Ishikawa (cell line): ENCODE measurements around the gene RIPOR2.

Experiments
- CEBPB ChIP-seq: IDR thresholded peaks from 2 replicates; pipeline ENCODE4 v1.6.1; 2012
- CREB1 ChIP-seq: IDR thresholded peaks from 2 replicates; pipeline ENCODE4 v1.6.1; 2012; ENCODE audit warnings: low read depth
- EGR1 ChIP-seq: IDR thresholded peaks from 2 replicates; pipeline ENCODE4 v1.6.1; 2012
- EP300 ChIP-seq: IDR thresholded peaks from 2 replicates; pipeline ENCODE4 v1.6.1; 2012; ENCODE audit warnings: borderline replicate concordance
- NFIC ChIP-seq: IDR thresholded peaks from 2 replicates; pipeline ENCODE4 v1.6.1; 2012
- TAF1 ChIP-seq: IDR thresholded peaks from 2 replicates; pipeline ENCODE4 v1.6.1; 2012; ENCODE audit warnings: low read depth, mild to moderate bottlenecking
- TEAD4 ChIP-seq: IDR thresholded peaks from 2 replicates; pipeline ENCODE4 v1.6.1; 2012
- YY1 ChIP-seq: IDR thresholded peaks from 2 replicates; pipeline ENCODE4 v1.6.1; 2012; ENCODE audit warnings: low read depth
- ZBTB7A ChIP-seq: IDR thresholded peaks from 2 replicates; pipeline ENCODE4 v1.6.1; 2012; ENCODE audit warnings: low read depth
- TF ChIP-seq, protein P1 (sequence below): IDR thresholded peaks from 2 replicates; pipeline ENCODE4 v1.6.1; 2012; ENCODE audit warnings: low read depth, mild to moderate bottlenecking

DNA sequence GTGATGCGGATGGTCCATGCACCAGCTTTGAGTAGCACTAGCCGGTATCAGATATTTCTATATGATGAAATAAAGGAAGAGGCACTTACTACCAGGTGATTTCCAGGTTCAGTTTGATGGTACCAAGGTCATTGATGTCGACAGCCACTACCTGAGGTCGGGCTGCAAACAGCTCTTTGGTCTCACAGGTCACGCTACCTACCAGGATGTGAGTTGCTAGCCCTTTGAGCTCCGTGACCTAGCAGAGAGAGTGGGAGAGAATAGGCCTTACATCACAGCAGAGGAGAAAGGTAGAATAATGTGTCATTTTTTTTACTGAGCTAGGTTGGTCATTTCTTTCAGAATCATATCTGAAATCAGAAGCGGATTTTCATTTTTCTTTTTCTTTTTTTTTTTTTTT lies 86.0 kb downstream of the RIPOR2 start:
- TF ChIP-seq EP300 (no peak), NFIC (no peak), TAF1 (no peak), EGR1 (no peak), YY1 (no peak), TEAD4 (no peak), CREB1 (no peak), CEBPB (no peak), ZBTB7A (no peak)
- TF ChIP-seq, protein P1, sequence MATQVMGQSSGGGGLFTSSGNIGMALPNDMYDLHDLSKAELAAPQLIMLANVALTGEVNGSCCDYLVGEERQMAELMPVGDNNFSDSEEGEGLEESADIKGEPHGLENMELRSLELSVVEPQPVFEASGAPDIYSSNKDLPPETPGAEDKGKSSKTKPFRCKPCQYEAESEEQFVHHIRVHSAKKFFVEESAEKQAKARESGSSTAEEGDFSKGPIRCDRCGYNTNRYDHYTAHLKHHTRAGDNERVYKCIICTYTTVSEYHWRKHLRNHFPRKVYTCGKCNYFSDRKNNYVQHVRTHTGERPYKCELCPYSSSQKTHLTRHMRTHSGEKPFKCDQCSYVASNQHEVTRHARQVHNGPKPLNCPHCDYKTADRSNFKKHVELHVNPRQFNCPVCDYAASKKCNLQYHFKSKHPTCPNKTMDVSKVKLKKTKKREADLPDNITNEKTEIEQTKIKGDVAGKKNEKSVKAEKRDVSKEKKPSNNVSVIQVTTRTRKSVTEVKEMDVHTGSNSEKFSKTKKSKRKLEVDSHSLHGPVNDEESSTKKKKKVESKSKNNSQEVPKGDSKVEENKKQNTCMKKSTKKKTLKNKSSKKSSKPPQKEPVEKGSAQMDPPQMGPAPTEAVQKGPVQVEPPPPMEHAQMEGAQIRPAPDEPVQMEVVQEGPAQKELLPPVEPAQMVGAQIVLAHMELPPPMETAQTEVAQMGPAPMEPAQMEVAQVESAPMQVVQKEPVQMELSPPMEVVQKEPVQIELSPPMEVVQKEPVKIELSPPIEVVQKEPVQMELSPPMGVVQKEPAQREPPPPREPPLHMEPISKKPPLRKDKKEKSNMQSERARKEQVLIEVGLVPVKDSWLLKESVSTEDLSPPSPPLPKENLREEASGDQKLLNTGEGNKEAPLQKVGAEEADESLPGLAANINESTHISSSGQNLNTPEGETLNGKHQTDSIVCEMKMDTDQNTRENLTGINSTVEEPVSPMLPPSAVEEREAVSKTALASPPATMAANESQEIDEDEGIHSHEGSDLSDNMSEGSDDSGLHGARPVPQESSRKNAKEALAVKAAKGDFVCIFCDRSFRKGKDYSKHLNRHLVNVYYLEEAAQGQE, result no peak
